Progenitor cell of endocrine pancreas (in vitro differentiated cells): ENCODE measurements around the gene FNIP1. TPM values are rescaled to one million over a fixed set of nuclear protein-coding genes. Genes with fewer than 3 reads are reported as not detected.
"Not testable (repeated sequence)": the region's sequence is repeated elsewhere in the genome, so short reads cannot be mapped to it uniquely, and the experiment has no call there.

Experiments
- DNase-seq: peaks from one replicate; pipeline ENCODE4 v3.0.0; 2021; ENCODE audit warnings: low spot score; ENCODE audit not compliant: unreplicated experiment
- H3K27ac Mint-ChIP-seq: 2 replicates; pipeline ENCODE4 v1.8.0; 2021; ENCODE audit warnings: mild to moderate bottlenecking, moderate library complexity, mixed read lengths
- H3K27me3 Mint-ChIP-seq: 2 replicates; pipeline ENCODE4 v1.8.0; 2021; ENCODE audit warnings: mixed read lengths
- H3K36me3 Mint-ChIP-seq: 2 replicates; pipeline ENCODE4 v1.8.0; 2022; ENCODE audit warnings: mixed read lengths; ENCODE audit not compliant: insufficient read depth
- H3K4me1 Mint-ChIP-seq: 2 replicates; pipeline ENCODE4 v1.8.0; 2021; ENCODE audit warnings: low read depth, mixed read lengths
- H3K4me3 Mint-ChIP-seq: 2 replicates; pipeline ENCODE4 v1.8.0; 2021; ENCODE audit warnings: low read depth, mild to moderate bottlenecking, moderate library complexity, mixed read lengths
- H3K9me3 Mint-ChIP-seq: 2 replicates; pipeline ENCODE4 v1.8.0; 2021; ENCODE audit warnings: low read depth, mixed read lengths
- CTCF ChIP-seq: fragments of 200-600 bp; sonication (generic); IDR thresholded peaks from one replicate; pipeline ENCODE4 v1.5.0; 2021; ENCODE audit warnings: antibody characterized with exemption, mild to moderate bottlenecking; ENCODE audit not compliant: unreplicated experiment
- total RNA-seq: library from RNA; stranded (reverse); gene quantifications from 2 replicates; pipeline ENCODE4 v1.2.1, GENCODE V29; 2021

FNIP1 gene
- total RNA-seq, 1 donor from 2014 or later = 28.8 TPM

DNA sequence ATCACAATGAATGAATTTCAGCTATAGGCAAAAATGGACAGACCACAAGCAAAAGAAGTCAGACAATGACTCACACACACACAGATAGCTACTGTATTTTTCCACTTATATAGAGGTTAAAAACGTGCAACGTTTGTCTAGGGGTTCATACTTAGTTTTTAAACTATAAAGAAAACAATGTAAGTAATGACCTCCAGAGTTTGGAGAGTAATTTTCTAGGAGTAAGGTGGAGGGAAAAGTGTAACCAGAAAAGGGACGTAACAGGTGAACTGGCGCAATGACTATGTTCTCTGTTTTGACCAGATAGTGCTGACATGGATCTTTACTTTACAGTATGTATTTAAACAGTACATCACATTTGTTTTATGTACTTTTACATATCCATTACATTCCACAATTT is 51.1 kb downstream of the FNIP1 start:
- Mint-ChIP-seq H3K36me3 (peaks cover 22% of the 10 kb centered on the region), H3K4me1 (no peaks in the 10 kb centered on the region), H3K27me3 (no peaks in the 10 kb centered on the region), H3K27ac (peak overlapping the region; percentile 9), H3K4me3 (no peak overlapping the region), H3K9me3 (no peaks in the 10 kb centered on the region)
- no peak for DNase-seq
- no peak for TF ChIP-seq CTCF

DNA sequence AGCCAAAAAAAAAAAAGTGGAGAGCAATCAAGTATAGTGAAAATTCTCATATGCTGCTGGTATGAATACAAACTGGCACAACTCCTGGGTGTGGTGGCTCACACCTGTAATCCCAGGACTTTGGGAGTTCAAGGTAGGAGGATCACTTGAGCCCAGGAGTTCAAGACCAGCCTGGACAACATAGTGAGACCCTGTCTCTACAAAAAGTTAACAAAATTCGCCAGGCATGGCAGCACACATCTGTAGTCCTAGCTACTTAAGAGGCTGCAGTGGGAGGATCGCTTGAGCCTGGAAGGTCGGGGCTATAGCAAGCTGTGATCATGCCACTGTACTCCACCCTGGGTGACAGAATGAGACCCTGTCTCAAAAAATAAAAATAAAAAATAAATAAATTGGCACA is 51.7 kb downstream of the FNIP1 start:
- Mint-ChIP-seq H3K36me3 (peaks cover 26% of the 10 kb centered on the region), H3K4me3 (no peak overlapping the region), H3K4me1 (no peaks in the 10 kb centered on the region), H3K27me3 (no peaks in the 10 kb centered on the region), H3K9me3 (no peaks in the 10 kb centered on the region), H3K27ac (no peak overlapping the region)
- DNase-seq = no peak
- no peak for TF ChIP-seq CTCF

DNA sequence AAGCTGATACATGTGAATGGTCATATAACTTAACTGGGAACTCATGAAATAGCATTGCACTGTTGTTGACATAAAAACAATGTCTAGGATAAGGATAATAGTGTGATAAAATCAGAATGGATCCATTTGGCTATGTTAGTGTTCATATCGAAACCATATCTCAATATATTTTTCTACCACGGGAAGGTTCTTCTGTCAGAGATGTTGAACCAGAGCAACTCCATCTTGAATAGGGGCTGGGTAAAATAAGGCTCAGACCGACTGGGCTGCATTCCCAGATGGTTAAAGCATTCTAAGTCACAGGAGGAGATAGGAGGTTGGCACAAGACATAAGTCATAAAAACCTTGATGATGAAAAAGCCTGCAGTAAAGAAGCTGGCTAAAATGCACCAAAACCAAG is 56.3 kb downstream of the FNIP1 start:
- Mint-ChIP-seq H3K27ac (no peak overlapping the region), H3K9me3 (no peaks in the 10 kb centered on the region), H3K4me3 (no peak overlapping the region), H3K27me3 (no peaks in the 10 kb centered on the region), H3K4me1 (no peaks in the 10 kb centered on the region), H3K36me3 (peaks cover 38% of the 10 kb centered on the region)
- no peak for DNase-seq
- no peak for TF ChIP-seq CTCF

GRCh38 chr5:131735393-131735792 is 61.4 kb downstream of the FNIP1 start:
- Mint-ChIP-seq H3K36me3 (peaks cover 39% of the 10 kb centered on the region), H3K4me3 (no peak overlapping the region), H3K4me1 (no peaks in the 10 kb centered on the region), H3K27me3 (no peaks in the 10 kb centered on the region), H3K27ac (no peak overlapping the region), H3K9me3 (peaks cover 6% of the 10 kb centered on the region)
- no peak for TF ChIP-seq CTCF
- no peak for DNase-seq

DNA sequence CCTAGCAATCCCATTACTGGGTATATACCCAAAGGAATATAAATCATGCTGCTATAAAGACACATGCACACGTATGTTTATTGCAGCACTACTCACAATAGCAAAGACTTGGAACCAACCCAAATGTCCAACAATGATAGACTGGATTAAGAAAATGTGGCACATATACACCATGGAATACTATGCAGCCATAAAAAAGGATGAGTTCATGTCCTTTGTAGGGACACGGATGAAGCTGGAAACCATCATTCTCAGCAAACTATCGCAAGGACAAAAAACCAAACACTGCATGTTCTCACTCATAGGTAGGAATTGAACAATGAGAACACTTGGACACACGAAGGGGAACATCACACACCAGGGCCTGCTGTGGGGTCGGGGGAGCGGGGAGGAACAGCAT is 61.9 kb downstream of the FNIP1 start:
- not testable (repeated sequence) for H3K27me3 Mint-ChIP-seq, H3K4me1 Mint-ChIP-seq, H3K9me3 Mint-ChIP-seq

GRCh38 chr5:131729292-131729691 is 67.5 kb downstream of the FNIP1 start:
- H3K4me1 Mint-ChIP-seq, DNase-seq, H3K27ac Mint-ChIP-seq, H3K27me3 Mint-ChIP-seq, H3K4me3 Mint-ChIP-seq: not testable (repeated sequence)
- peaks cover 40% of the 10 kb centered on the region for H3K9me3 Mint-ChIP-seq
- peaks cover 61% of the 10 kb centered on the region for H3K36me3 Mint-ChIP-seq

More for the DNA sequence above, 61.9 kb downstream of the FNIP1 start:
- not testable (repeated sequence) for DNase-seq, H3K27ac Mint-ChIP-seq, H3K4me3 Mint-ChIP-seq
- H3K36me3 Mint-ChIP-seq = peaks cover 39% of the 10 kb centered on the region

DNA sequence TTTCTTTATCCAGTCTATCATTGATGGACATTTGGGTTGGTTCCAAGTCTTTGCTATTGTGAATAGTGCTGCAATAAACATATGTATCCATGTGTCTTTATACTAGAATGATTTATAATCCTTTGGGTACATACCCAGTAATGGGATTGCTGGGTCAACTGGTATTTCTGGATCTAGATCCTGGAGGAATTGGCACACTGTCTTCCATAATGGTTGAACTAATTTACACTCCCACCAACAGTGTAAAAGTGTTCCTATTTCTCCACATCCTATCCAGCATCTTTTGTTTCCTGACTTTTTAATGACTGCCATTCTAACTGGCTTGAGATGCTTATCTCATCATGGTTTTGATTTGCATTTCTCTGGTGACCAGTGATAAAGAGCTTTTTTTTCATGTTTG is 72.7 kb downstream of the FNIP1 start:
- H3K36me3 Mint-ChIP-seq = peaks cover 62% of the 10 kb centered on the region
- H3K4me3 Mint-ChIP-seq, H3K27me3 Mint-ChIP-seq, DNase-seq, H3K4me1 Mint-ChIP-seq, H3K27ac Mint-ChIP-seq: not testable (repeated sequence)
- H3K9me3 Mint-ChIP-seq = peaks cover 42% of the 10 kb centered on the region
